AG09319 (cell line): Measurements from ENCODE around the gene MORN1.

Experiments
- DNase-seq: peaks from one replicate; pipeline ENCODE4 v3.0.0-alpha.2; 2010; ENCODE audit warnings: low read depth; ENCODE audit errors: extremely low read depth
- TF ChIP-seq, protein P1 (sequence below): IDR thresholded peaks from 2 replicates; pipeline ENCODE4 v1.5.1; 2011; ENCODE audit warnings: low read depth, mild to moderate bottlenecking, inconsistent platforms, low read length, moderate library complexity

Gene MORN1

DNA sequence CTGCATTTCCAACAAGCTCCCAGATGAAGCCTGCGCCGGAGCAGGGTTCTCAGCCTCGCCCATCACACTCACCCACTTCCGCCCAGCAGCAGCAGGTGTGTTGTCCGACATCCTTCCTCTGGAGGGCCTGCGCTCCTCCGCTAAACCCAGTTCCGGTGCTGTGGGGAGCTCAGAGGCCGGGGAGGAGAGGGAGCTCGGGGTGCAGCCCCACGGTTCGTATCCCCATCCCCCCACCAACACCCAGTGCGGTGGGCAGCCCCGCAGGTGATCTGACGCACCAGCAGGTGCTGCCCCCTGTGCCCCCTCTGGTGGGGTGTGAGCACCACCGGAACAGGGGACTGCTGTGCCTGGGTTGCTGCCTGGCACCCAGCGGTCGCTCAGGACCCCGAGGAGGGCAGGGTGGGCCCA is 24.5 kb upstream of the MORN1 start:
- TF ChIP-seq, protein P1, sequence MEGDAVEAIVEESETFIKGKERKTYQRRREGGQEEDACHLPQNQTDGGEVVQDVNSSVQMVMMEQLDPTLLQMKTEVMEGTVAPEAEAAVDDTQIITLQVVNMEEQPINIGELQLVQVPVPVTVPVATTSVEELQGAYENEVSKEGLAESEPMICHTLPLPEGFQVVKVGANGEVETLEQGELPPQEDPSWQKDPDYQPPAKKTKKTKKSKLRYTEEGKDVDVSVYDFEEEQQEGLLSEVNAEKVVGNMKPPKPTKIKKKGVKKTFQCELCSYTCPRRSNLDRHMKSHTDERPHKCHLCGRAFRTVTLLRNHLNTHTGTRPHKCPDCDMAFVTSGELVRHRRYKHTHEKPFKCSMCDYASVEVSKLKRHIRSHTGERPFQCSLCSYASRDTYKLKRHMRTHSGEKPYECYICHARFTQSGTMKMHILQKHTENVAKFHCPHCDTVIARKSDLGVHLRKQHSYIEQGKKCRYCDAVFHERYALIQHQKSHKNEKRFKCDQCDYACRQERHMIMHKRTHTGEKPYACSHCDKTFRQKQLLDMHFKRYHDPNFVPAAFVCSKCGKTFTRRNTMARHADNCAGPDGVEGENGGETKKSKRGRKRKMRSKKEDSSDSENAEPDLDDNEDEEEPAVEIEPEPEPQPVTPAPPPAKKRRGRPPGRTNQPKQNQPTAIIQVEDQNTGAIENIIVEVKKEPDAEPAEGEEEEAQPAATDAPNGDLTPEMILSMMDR, result no peak
- no peak for DNase-seq

DNA sequence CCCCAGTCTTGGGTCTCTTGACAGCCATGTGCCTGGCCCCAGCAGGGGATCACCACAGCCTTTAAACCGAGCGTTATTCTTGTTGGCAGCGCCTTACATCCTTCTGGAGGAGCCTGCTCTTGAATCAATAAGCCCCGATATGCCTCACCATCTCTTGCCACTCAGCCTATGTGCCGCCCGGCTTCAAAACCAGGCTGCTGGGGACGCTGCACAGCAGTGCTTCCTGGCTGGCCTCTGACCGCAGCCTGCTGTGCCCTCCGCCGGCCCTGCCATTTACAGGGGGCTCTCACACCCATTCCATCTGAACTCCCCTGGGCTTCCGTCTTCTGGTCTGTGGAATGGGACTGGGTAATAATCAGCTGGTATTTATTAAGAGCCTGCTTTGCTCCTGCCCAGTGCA is 24.0 kb upstream of the MORN1 start:
- no peak for DNase-seq
- TF ChIP-seq, protein P1, result no peak

DNA sequence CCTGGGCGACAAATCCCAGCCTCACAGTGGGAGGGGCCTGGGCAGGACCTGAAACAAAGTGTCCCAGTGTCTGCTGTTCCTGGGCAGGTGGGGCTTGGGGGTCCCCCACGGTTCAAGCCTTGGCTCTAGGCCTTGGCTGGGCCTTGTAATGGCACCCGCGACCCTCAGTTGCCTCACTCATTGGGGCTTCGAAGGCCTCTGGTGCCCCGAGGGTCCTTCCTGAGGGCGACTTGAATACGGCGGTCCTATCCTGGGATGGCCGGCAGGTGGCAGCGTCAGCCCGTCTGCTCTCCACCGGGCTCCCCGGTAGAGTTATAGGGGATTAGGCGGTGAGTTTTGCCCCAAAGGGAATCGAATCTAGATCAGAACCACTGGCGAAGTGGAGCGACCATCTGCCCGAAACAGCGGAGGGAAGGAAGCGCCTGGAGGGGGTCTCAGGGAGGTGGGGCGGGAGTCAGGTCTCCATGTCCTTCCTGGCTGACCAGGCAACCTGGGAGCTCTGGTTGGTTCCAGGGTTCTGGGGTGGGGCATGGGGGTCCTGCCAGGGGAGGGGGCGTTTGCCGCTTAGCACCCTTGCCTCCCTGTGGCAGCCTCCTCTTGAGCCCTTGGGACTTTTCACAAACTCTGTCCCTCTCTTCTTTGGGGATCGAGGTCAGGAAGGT is 23.1 kb upstream of the MORN1 start:
- peak; percentile 19 for DNase-seq
- TF ChIP-seq, protein P1, result peak; percentile 90

DNA sequence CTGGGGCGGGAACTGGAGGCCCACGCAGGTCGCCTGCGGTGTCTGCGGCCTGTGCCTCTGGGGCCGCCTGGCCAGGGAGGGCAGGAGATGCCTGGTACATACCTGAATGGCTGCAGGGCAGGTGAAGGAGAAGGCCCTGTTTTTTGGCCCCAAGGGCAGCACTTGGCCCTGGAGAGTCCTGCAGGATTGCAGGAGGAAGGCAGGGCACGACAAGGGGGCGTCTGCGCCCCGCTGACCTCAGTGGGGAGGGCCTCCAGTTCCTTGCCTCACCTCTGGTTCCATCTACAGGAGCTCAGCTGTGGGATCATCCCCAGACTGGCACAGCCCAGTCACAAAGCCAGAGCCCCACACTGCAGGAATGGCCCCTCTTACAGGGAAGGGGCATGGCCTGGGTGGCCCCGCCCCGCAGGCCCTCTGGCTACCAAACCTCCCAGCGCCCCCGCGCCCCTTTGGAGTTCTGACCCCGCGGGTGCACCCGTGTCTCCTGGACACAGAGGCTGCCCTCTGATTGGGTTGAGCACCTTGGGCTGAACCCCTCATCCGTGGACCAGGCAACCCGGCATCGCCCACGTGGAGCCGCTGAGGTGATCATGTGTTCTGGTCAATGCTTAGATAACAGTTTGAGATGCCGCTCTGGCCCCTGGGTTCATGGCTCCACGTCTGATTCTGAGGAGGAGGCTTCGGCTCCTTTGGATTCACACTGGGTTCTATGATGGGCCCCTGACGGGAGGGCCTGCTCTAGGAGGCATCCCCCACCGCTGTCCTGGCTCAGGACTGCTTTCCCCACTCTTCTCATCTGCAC is 22.3 kb upstream of the MORN1 start:
- TF ChIP-seq, protein P1, result no peak

DNA sequence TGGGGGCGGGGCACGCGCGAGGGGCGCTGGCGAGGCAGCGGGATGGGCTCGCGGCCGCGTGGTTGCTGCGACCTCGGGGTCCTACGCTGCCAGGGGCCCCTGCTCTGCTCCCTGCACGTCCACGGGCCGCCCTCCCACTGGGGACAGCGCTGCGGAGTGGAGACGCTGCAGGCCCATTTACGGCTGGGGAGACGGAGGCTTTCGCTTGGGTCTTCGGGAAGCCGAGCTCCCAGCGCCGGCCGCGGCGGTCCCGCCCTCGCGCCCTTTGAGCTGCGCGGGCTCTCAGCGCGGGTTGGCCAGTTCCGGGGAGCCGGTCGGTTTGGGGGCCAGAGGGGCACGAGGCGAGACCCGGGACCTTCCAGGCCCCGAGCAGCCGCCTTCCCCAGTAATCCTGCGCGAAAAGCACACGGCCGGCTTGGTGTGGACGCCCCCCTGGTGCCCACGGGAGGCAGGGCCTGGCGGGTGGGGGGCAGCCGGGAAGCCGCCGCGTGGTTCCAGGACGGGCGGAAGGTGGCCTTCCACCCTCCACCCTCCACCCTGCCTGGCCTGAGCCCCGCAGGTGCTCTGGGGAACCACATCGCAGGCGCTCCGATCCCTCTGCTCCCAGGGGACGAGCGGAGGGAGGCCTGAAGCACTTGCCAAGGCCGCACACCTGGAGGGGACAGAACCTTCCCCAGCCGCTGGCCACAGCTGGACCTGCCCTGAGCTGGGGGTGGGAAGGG is 21.6 kb upstream of the MORN1 start:
- TF ChIP-seq, protein P1, result no peak
- DNase-seq, result no peak

More for the DNA sequence above, 22.3 kb upstream of the MORN1 start:
- DNase-seq, result no peak

DNA sequence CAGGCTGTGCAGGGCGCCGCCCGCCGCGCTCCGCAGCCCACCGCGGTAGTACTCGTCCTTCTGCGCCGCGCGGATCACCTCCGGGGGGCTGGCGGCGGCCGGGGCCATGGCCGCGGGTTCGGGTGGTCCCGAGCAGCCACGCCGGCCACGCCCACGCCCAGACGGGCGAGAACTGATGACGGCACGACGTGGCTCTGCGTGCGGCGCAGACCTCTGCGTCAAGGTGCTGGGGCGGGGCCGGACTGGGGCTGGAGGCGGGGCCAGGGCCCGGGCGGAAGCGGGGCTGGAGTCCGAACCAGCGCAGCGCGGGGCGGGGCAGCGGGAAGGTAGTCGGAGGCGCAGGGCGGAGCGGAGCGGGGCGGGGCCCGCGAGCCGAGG is 21.0 kb upstream of the MORN1 start, which contains the start of gene PEX10:
Gene PEX10, minus strand, starts transcription at position 170 of the 378 bp plus-strand sequence. Its CDS starts 62 bp downstream, at position 108.
- TF ChIP-seq, protein P1, result no peak

More for the DNA sequence above, 21.0 kb upstream of the MORN1 start, which contains the start of gene PEX10:
- DNase-seq, result peak; percentile 83
